WTC11 (cell line): ENCODE measurements around the gene CARD19. TPM values are rescaled to one million over a fixed set of nuclear protein-coding genes. Genes with fewer than 3 reads are reported as not detected.

ENCODE experiments used
- ATAC-seq: fragments of 200-7000 bp; cut with Tn5 transposase; 2 replicates; pipeline ENCODE4 v1.10.0; 2021; ENCODE audit warnings: mild to moderate bottlenecking, moderate library complexity
- CTCF ChIA-PET: fragments of 300-600 bp; sonication (Branson Sonifier 250); formaldehyde crosslinking; loops from one replicate; lab custom pipeline; 2021; ENCODE audit warnings: antibody characterized with exemption; lab: Charles Lee
- POLR2A ChIA-PET: fragments of 350-600 bp; sonication (Branson Sonifier 250); formaldehyde crosslinking; loops from one replicate; lab custom pipeline; 2021; ENCODE audit warnings: antibody characterized with exemption; lab: Charles Lee
- DNase-seq: peaks from one replicate; pipeline ENCODE4 v3.0.0; 2021; ENCODE audit warnings: low spot score
- H3K27ac Mint-ChIP-seq: 2 replicates; pipeline ENCODE4 v1.8.0; 2021; ENCODE audit warnings: mixed read lengths
- H3K27me3 Mint-ChIP-seq: 2 replicates; pipeline ENCODE4 v1.8.0; 2021; ENCODE audit warnings: low read depth, mild to moderate bottlenecking, moderate library complexity, mixed read lengths
- H3K36me3 Mint-ChIP-seq: 2 replicates; pipeline ENCODE4 v1.8.0; 2021; ENCODE audit warnings: mixed read lengths
- H3K4me1 Mint-ChIP-seq: 2 replicates; pipeline ENCODE4 v1.8.0; 2022; ENCODE audit warnings: mixed read lengths
- H3K4me3 Mint-ChIP-seq: 2 replicates; pipeline ENCODE4 v1.8.0; 2021; ENCODE audit warnings: mild to moderate bottlenecking, moderate library complexity, mixed read lengths
- H3K9me3 Mint-ChIP-seq: 2 replicates; pipeline ENCODE4 v1.8.0; 2021; ENCODE audit warnings: mixed read lengths
- ATF2 ChIP-seq: sonication (generic); formaldehyde crosslinking; IDR thresholded peaks from 2 replicates; pipeline ENCODE4 v1.8.1; 2022; ENCODE audit warnings: low read depth, missing genetic modification reagents, borderline replicate concordance
- CREM ChIP-seq: sonication (generic); formaldehyde crosslinking; IDR thresholded peaks from 2 replicates; pipeline ENCODE4 v1.8.1; 2022; ENCODE audit warnings: mild to moderate bottlenecking, missing genetic modification reagents, moderate library complexity
- E2F5 ChIP-seq: sonication (generic); formaldehyde crosslinking; IDR thresholded peaks from 2 replicates; pipeline ENCODE4 v1.8.1; 2022; ENCODE audit warnings: mild to moderate bottlenecking, moderate library complexity, missing genetic modification reagents
- ERG ChIP-seq: fragments of 250-450 bp; sonication (Bioruptor Pico); IDR thresholded peaks from 2 replicates; pipeline ENCODE4 v1.8.0; 2021; ENCODE audit warnings: mild to moderate bottlenecking
- ESRRA ChIP-seq: sonication (generic); formaldehyde crosslinking; IDR thresholded peaks from 2 replicates; pipeline ENCODE4 v1.8.1; 2022; ENCODE audit warnings: mild to moderate bottlenecking, missing genetic modification reagents, borderline replicate concordance
- ETV6 ChIP-seq: sonication (generic); formaldehyde crosslinking; IDR thresholded peaks from 2 replicates; pipeline ENCODE4 v1.8.1; 2022; ENCODE audit warnings: mild to moderate bottlenecking, missing genetic modification reagents
- FOXP4 ChIP-seq: sonication (generic); formaldehyde crosslinking; IDR thresholded peaks from 2 replicates; pipeline ENCODE4 v1.8.0; 2022; ENCODE audit warnings: mild to moderate bottlenecking, missing genetic modification reagents
- HMGXB4 ChIP-seq: sonication (generic); formaldehyde crosslinking; IDR thresholded peaks from 2 replicates; pipeline ENCODE4 v1.8.1; 2023; ENCODE audit warnings: mild to moderate bottlenecking, moderate library complexity, missing genetic modification reagents
- KAT7 ChIP-seq: sonication (generic); formaldehyde crosslinking; IDR thresholded peaks from 2 replicates; pipeline ENCODE4 v1.8.1; 2023; ENCODE audit warnings: missing genetic modification reagents, mild to moderate bottlenecking, borderline replicate concordance
- MYBL2 ChIP-seq: sonication (generic); formaldehyde crosslinking; IDR thresholded peaks from 2 replicates; pipeline ENCODE4 v1.8.1; 2023; ENCODE audit warnings: mild to moderate bottlenecking, moderate library complexity, missing genetic modification reagents
- PRDM15 ChIP-seq: sonication (generic); formaldehyde crosslinking; IDR thresholded peaks from 2 replicates; pipeline ENCODE4 v1.8.0; 2022; ENCODE audit warnings: missing genetic modification reagents
- SMAD3 ChIP-seq: sonication (generic); formaldehyde crosslinking; IDR thresholded peaks from 2 replicates; pipeline ENCODE4 v1.8.0; 2022; ENCODE audit warnings: missing genetic modification reagents, mild to moderate bottlenecking, borderline replicate concordance
- SP1 ChIP-seq: sonication (generic); formaldehyde crosslinking; conservative IDR thresholded peaks from 2 replicates; pipeline ENCODE4 v1.8.1; 2022; ENCODE audit warnings: missing genetic modification reagents
- TEAD4 ChIP-seq: sonication (generic); formaldehyde crosslinking; IDR thresholded peaks from 2 replicates; pipeline ENCODE4 v1.8.0; 2022; ENCODE audit warnings: mild to moderate bottlenecking, missing genetic modification reagents
- USF1 ChIP-seq: sonication (generic); formaldehyde crosslinking; IDR thresholded peaks from 2 replicates; pipeline ENCODE4 v1.8.0; 2022; ENCODE audit warnings: mild to moderate bottlenecking, missing genetic modification reagents
- USF2 ChIP-seq: sonication (generic); formaldehyde crosslinking; IDR thresholded peaks from 2 replicates; pipeline ENCODE4 v1.8.1; 2023; ENCODE audit warnings: mild to moderate bottlenecking, missing genetic modification reagents, moderate library complexity
- ZNF219 ChIP-seq: sonication (generic); formaldehyde crosslinking; IDR thresholded peaks from 2 replicates; pipeline ENCODE4 v1.8.0; 2023; ENCODE audit warnings: missing genetic modification reagents, mild to moderate bottlenecking, borderline replicate concordance
- ZNF263 ChIP-seq: sonication (generic); formaldehyde crosslinking; IDR thresholded peaks from 2 replicates; pipeline ENCODE4 v1.8.1; 2022; ENCODE audit warnings: low read depth, mild to moderate bottlenecking, moderate library complexity, missing genetic modification reagents
- ZNF416 ChIP-seq: fragments of 250-450 bp; sonication (Bioruptor Pico); IDR thresholded peaks from 2 replicates; pipeline ENCODE4 v1.9.0; 2021; ENCODE audit warnings: mild to moderate bottlenecking, inconsistent platforms
- total RNA-seq: library from RNA; stranded (reverse); gene quantifications from 3 replicates; pipeline ENCODE4 v1.2.3, GENCODE V29; 2021

The CARD19 gene
- total RNA-seq, 1 experiment from 2014 or later = 34.5 TPM

GRCh38 chr9:93134015-93134739 lies 38.2 kb downstream of the CARD19 start, which contains the start of gene NINJ1:
Gene NINJ1, minus strand, starts transcription at chr9:93134251. Its CDS starts 34 bp downstream, at chr9:93134217.
- peak; percentile 62 for DNase-seq
- no peaks in the 10 kb centered on the region for H3K36me3 Mint-ChIP-seq
- ATAC-seq = peak; percentile 87
- CTCF ChIA-PET = interaction anchor here (0.6 to 2.6 kb wide), 14 partner anchors 10 to 171 kb away, joined by 3 to 19 read pairs (median 4); no protein-coding TSS in a partner anchor
- H3K4me3 Mint-ChIP-seq = peak within 1 kb of the TSS; percentile 79
- TF ChIP-seq ERG (CRISPR knock-in tag) (no peak), KAT7 (CRISPR knock-in tag) (peak; percentile 78), ZNF219 (CRISPR knock-in tag) (no peak), USF1 (CRISPR knock-in tag) (no peak), USF2 (0 out of 2 replicates have a peak, but pooled peaks have one; percentile 8), ZNF416 (CRISPR knock-in tag) (no peak), E2F5 (CRISPR knock-in tag) (no peak), FOXP4 (CRISPR knock-in tag) (peak; percentile 39; the same call in 1 of the 2 replicates), ZNF263 (CRISPR knock-in tag) (no peak), MYBL2 (CRISPR knock-in tag) (0 out of 2 replicates have a peak, but pooled peaks have one; percentile 62), ETV6 (0 out of 2 replicates have a peak, but pooled peaks have one; percentile 10), ATF2 (CRISPR knock-in tag) (no peak), HMGXB4 (0 out of 2 replicates have a peak, but pooled peaks have one; percentile 12), ESRRA (no peak), PRDM15 (CRISPR knock-in tag) (peak; percentile 31; the same call in 1 of the 2 replicates), TEAD4 (CRISPR knock-in tag) (no peak), SMAD3 (CRISPR knock-in tag) (no peak), CREM (CRISPR knock-in tag) (0 out of 2 replicates have a peak, but pooled peaks have one; percentile 23), SP1 (CRISPR knock-in tag) (peak; percentile 73)
- TF ChIP-seq, all 79 proteins: peak for 9
- Mint-ChIP-seq H3K27ac (no peak within 1 kb of the TSS), H3K9me3 (peaks cover 4% of the 10 kb centered on the region), H3K27me3 (peaks cover 20% of the 10 kb centered on the region), H3K4me1 (peaks cover 30% of the 10 kb centered on the region)
- POLR2A ChIA-PET = interaction anchor here (0.5 to 1.3 kb wide), 4 partner anchors 12 to 191 kb away, joined by 3 to 4 read pairs (median 4); no protein-coding TSS in a partner anchor
